PFSK-1 (cell line): ENCODE measurements around the gene VRK3.

Experiments
- FOXP2 ChIP-seq: optimal IDR thresholded peaks from 2 replicates; pipeline ENCODE3; 2011; ENCODE audit warnings: borderline replicate concordance, control low read depth, inconsistent platforms; ENCODE audit not compliant: insufficient read depth; ENCODE audit errors: extremely low read length, extremely low read depth
- POLR2AphosphoS5 ChIP-seq: IDR thresholded peaks from 2 replicates; pipeline ENCODE4 v1.6.1; 2012; ENCODE audit warnings: low read depth, mild to moderate bottlenecking, control low read depth, low read length, moderate library complexity
- REST ChIP-seq, 2 experiments: IDR thresholded peaks; 2 replicates each; pipeline versions ENCODE4 v1.6.1 to v1.8.0; 2011 to 2012; ENCODE audit warnings: low read depth in 2 of 2, low read length in 2 of 2, control low read depth in 1 of 2, inconsistent platforms in 1 of 2, mild to moderate bottlenecking in 1 of 2, moderate library complexity in 1 of 2; ENCODE audit not compliant: insufficient read depth in 1 of 2
- SIN3A ChIP-seq: IDR thresholded peaks from 2 replicates; pipeline ENCODE4 v1.6.1; 2012; ENCODE audit warnings: mild to moderate bottlenecking, low read length, moderate library complexity, borderline replicate concordance; ENCODE audit not compliant: insufficient read depth
- TAF1 ChIP-seq: IDR thresholded peaks from 2 replicates; pipeline ENCODE4 v1.6.1; 2012; ENCODE audit warnings: low read length, control low read depth, borderline replicate concordance; ENCODE audit not compliant: insufficient read depth

GRCh38 chr19:49932731-49933131 is 92.4 kb downstream of the VRK3 start:
- TF ChIP-seq POLR2AphosphoS5 (no peak), TAF1 (no peak), SIN3A (no peak), REST (IDR thresholded peaks at IDR 0.05; ENCODE audit: insufficient read depth in 1 of 2, low read depth in 2 of 2, low read length in 2 of 2) (no peak), FOXP2 (no peak)
